Keratinocyte (primary cell): ENCODE results near the gene MIOX. TPM values are rescaled to one million over a fixed set of nuclear protein-coding genes. Genes with fewer than 3 reads are reported as not detected.

Source experiments
- DNase-seq: peaks from one replicate; pipeline ENCODE4 v3.0.0-alpha.2; 2011; ENCODE audit warnings: low read depth, missing footprints, low spot score
- FAIRE-seq: peaks from 2 replicates; lab custom pipeline; 2011; peaks lifted over from hg19 to GRCh38; lab: Jason Lieb, UNC
- H2AFZ ChIP-seq: 2 replicates; pipeline ENCODE4 v1.6.0; 2012; ENCODE audit warnings: low read length, control low read depth, inconsistent platforms; ENCODE audit not compliant: control insufficient read depth
- H3K27ac ChIP-seq: 2 replicates; pipeline ENCODE4 v1.5.1; 2011; ENCODE audit warnings: low read length; ENCODE audit not compliant: control insufficient read depth, insufficient read depth
- H3K27me3 ChIP-seq: 3 replicates; pipeline ENCODE4 v1.6.0; 2011; ENCODE audit warnings: low read length; ENCODE audit not compliant: control insufficient read depth, insufficient read depth; ENCODE audit errors: extremely low read depth
- H3K36me3 ChIP-seq, 2 experiments: 2 replicates in 1 of 2; 3 replicates in 1 of 2; pipeline ENCODE4 v1.5.1; 2011; ENCODE audit warnings: low read length in 2 of 2, mild to moderate bottlenecking in 1 of 2; ENCODE audit not compliant: control insufficient read depth in 2 of 2, insufficient read depth in 2 of 2; ENCODE audit errors: extremely low read depth in 1 of 2
- H3K4me1 ChIP-seq: 3 replicates; pipeline ENCODE4 v1.5.1; 2011; ENCODE audit warnings: low read length; ENCODE audit not compliant: control insufficient read depth, insufficient read depth; ENCODE audit errors: extremely low read depth
- H3K4me2 ChIP-seq: 3 replicates; pipeline ENCODE4 v1.6.0; 2011; ENCODE audit warnings: low read depth, low read length; ENCODE audit not compliant: control insufficient read depth, insufficient read depth; ENCODE audit errors: extremely low read depth
- H3K4me3 ChIP-seq, 3 experiments: fragments of 200-600 bp in 1 of 3; sonication (generic) in 1 of 3; 2 replicates in 2 of 3; 3 replicates in 1 of 3; pipeline ENCODE4 v1.5.1; 2011 to 2016; ENCODE audit warnings: low read length in 3 of 3, mild to moderate bottlenecking in 3 of 3, control low read depth in 2 of 3, inconsistent platforms in 1 of 3, low read depth in 1 of 3, mixed read lengths in 1 of 3, mixed run types in 1 of 3, moderate library complexity in 1 of 3; ENCODE audit not compliant: control insufficient read depth in 2 of 3, insufficient read depth in 2 of 3; ENCODE audit errors: extremely low read depth in 1 of 3
- H3K79me2 ChIP-seq: 2 replicates; pipeline ENCODE4 v1.6.0; 2012; ENCODE audit warnings: low read length; ENCODE audit not compliant: control insufficient read depth, insufficient read depth
- H3K9ac ChIP-seq: 3 replicates; pipeline ENCODE4 v1.6.0; 2011; ENCODE audit warnings: low read length; ENCODE audit not compliant: control insufficient read depth, insufficient read depth; ENCODE audit errors: extremely low read depth
- H3K9me1 ChIP-seq: 3 replicates; pipeline ENCODE4 v1.6.0; 2011; ENCODE audit warnings: low read length; ENCODE audit not compliant: control insufficient read depth, insufficient read depth; ENCODE audit errors: extremely low read depth
- H3K9me3 ChIP-seq: 2 replicates; pipeline ENCODE4 v1.5.1; 2012; ENCODE audit warnings: low read depth, low read length; ENCODE audit not compliant: control insufficient read depth
- H4K20me1 ChIP-seq: 3 replicates; pipeline ENCODE4 v1.6.0; 2011; ENCODE audit warnings: low read length; ENCODE audit not compliant: control insufficient read depth, insufficient read depth; ENCODE audit errors: extremely low read depth
- EZH2 ChIP-seq: IDR thresholded peaks from one replicate; pipeline ENCODE4 v1.6.1; 2012; ENCODE audit warnings: inconsistent platforms, mild to moderate bottlenecking, low read length, moderate library complexity
- dilution Hi-C: fragments of 300-500 bp; cut with MboI; formaldehyde crosslinking; loops from one replicate; pipeline ENCODE4 v1.7.0; 2020; ENCODE audit warnings: low sequenced_read_pairs; ENCODE audit not compliant: extremely low pct_ligation_motif_present
- polyA plus RNA-seq, 5 experiments: library from polyadenylated mRNA; depleted of rRNA in 3 of 5; stranded (reverse) in 3 of 5; stranded (forward) in 1 of 5; unstranded in 1 of 5; fragments of >200 nt; gene quantifications; 1 replicate in 1 of 5; 2 replicates in 3 of 5; 3 replicates in 1 of 5; pipeline versions ENCODE4 v1.2.1 to v1.2.3, GENCODE V29; 2011 to 2012; ENCODE audit warnings: missing spikeins in 2 of 5, low read depth in 1 of 5, low replicate concordance in 1 of 5
- TF ChIP-seq, protein P1 (sequence below), 3 experiments: IDR thresholded peaks in 1 of 3; conservative IDR thresholded peaks in 1 of 3; optimal IDR thresholded peaks in 1 of 3; 2 replicates in 2 of 3; 3 replicates in 1 of 3; pipeline versions ENCODE3 to v1.5.1; 2011; ENCODE audit warnings: low read length in 3 of 3, mild to moderate bottlenecking in 3 of 3, moderate library complexity in 2 of 3, control low read depth in 1 of 3, inconsistent platforms in 1 of 3; ENCODE audit not compliant: insufficient read depth in 2 of 3; ENCODE audit errors: extremely low read depth in 1 of 3

MIOX gene
- polyA plus RNA-seq, 1 donor (not counting 4 experiments of a cell fraction or from before 2014, with no cell fraction given): not detected

DNA sequence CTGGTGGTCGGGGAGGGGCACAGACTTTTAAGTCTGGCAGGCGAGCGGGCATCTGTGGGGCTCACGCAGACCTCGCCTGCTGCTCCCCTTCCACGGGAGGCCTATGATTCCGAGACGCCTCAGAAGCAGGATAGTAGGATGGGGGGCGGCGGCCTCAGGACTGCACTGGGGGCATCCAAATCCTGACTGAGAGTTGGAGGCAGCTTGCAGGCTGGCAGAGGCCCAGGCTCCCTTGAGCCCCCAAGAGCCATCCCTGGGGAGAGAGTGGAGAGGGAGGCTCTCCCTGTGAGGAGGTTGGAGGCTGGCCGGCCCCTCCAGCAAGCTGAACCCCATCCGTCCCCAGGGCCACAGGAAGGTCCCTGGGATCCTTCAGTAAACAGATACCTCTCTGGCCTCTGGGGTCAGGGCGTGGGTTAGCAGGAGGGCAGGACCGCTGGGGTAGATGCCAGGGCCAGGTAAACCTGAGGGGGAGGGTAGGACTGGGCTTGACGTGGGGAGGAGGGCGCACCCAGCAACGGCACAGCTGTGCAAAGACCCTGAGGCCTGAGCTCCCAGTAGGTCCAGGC, 45.1 kb upstream of the MIOX start:
- DNase-seq: no peak
- Histone ChIP-seq H3K36me3 (peaks cover 17 to 26% of the 10 kb centered on the region in 2 experiments), H3K9me3 (no peaks in the 10 kb centered on the region), H3K4me2 (no peak overlapping the region), H3K27me3 (no peaks in the 10 kb centered on the region), H2AFZ (no peak overlapping the region), H3K4me3 (no peak overlapping the region), H3K9me1 (no peaks in the 10 kb centered on the region), H3K79me2 (no peaks in the 10 kb centered on the region), H3K4me1 (no peaks in the 10 kb centered on the region), H4K20me1 (peaks cover 5% of the 10 kb centered on the region), H3K9ac (no peak overlapping the region), H3K27ac (no peak overlapping the region)
- FAIRE-seq: no peak
- dilution Hi-C loops: no loop called here
- TF ChIP-seq, protein P1, sequence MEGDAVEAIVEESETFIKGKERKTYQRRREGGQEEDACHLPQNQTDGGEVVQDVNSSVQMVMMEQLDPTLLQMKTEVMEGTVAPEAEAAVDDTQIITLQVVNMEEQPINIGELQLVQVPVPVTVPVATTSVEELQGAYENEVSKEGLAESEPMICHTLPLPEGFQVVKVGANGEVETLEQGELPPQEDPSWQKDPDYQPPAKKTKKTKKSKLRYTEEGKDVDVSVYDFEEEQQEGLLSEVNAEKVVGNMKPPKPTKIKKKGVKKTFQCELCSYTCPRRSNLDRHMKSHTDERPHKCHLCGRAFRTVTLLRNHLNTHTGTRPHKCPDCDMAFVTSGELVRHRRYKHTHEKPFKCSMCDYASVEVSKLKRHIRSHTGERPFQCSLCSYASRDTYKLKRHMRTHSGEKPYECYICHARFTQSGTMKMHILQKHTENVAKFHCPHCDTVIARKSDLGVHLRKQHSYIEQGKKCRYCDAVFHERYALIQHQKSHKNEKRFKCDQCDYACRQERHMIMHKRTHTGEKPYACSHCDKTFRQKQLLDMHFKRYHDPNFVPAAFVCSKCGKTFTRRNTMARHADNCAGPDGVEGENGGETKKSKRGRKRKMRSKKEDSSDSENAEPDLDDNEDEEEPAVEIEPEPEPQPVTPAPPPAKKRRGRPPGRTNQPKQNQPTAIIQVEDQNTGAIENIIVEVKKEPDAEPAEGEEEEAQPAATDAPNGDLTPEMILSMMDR (optimal IDR thresholded peaks at IDR 0.05 in 1 of 3, IDR thresholded peaks at IDR 0.05 in 1 of 3, conservative IDR thresholded peaks at IDR 0.05 in 1 of 3; ENCODE audit: extremely low read depth in 1 of 3, insufficient read depth in 2 of 3, low read length in 3 of 3): no peak
- no peak for TF ChIP-seq EZH2

DNA sequence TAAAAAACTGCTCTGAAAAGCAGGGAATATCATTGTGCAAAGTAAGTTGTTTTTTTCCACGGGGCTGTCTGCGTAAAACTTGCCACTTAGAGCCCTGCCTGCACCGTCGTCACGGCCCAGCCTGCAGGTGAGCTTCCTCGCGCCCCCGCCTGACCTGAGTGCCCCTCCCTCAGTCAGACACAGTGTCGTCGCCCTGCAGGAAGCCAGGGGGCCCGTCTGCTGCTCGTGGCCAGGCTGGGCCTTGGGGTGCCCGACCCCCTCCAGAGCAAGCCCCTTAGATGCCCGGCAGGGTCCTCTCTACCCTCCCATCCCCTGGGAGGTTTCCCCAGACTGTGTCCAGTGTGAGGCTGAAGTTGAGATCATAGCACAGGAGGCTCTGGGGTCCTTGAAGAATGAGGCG, 43.5 kb upstream of the MIOX start:
- TF ChIP-seq, protein P1 (optimal IDR thresholded peaks at IDR 0.05 in 1 of 3, IDR thresholded peaks at IDR 0.05 in 1 of 3, conservative IDR thresholded peaks at IDR 0.05 in 1 of 3; ENCODE audit: extremely low read depth in 1 of 3, insufficient read depth in 2 of 3, low read length in 3 of 3): no peak
- TF ChIP-seq EZH2: no peak
- FAIRE-seq: no peak

More for the DNA sequence above, 43.5 kb upstream of the MIOX start:
- dilution Hi-C loops: no loop called here
- Histone ChIP-seq H3K36me3 (peaks cover 20 to 27% of the 10 kb centered on the region in 2 experiments), H3K9me3 (no peaks in the 10 kb centered on the region), H3K27me3 (no peaks in the 10 kb centered on the region), H3K4me1 (no peaks in the 10 kb centered on the region), H4K20me1 (peaks cover 5% of the 10 kb centered on the region), H3K4me3 (no peak overlapping the region), H2AFZ (no peak overlapping the region), H3K79me2 (no peaks in the 10 kb centered on the region), H3K9ac (no peak overlapping the region), H3K9me1 (no peaks in the 10 kb centered on the region), H3K27ac (no peak overlapping the region), H3K4me2 (no peak overlapping the region)
- no peak for DNase-seq
